HFFc6 (cell line): ENCODE results near the gene DGCR2. TPM values are rescaled to one million over a fixed set of nuclear protein-coding genes. Genes with fewer than 3 reads are reported as not detected.

Experiments used
- DNase-seq: peaks from one replicate; pipeline ENCODE4 v3.0.0-alpha.2; 2018
- H3K27ac Mint-ChIP-seq: 2 replicates; pipeline ENCODE4 v1.8.0; 2020; ENCODE audit warnings: mild to moderate bottlenecking, mixed read lengths
- H3K27me3 Mint-ChIP-seq: 2 replicates; pipeline ENCODE4 v1.8.0; 2021; ENCODE audit warnings: mild to moderate bottlenecking, moderate library complexity, mixed read lengths; ENCODE audit not compliant: insufficient read depth
- H3K36me3 Mint-ChIP-seq: 2 replicates; pipeline ENCODE4 v1.8.0; 2021; ENCODE audit warnings: low read depth, mixed read lengths
- H3K4me1 Mint-ChIP-seq: 2 replicates; pipeline ENCODE4 v1.8.0; 2020; ENCODE audit warnings: low read depth, mixed read lengths
- H3K4me3 Mint-ChIP-seq: 2 replicates; pipeline ENCODE4 v1.8.0; 2020; ENCODE audit warnings: mild to moderate bottlenecking, moderate library complexity, mixed read lengths
- H3K9me3 Mint-ChIP-seq: 2 replicates; pipeline ENCODE4 v1.8.0; 2020; ENCODE audit warnings: mild to moderate bottlenecking, mixed read lengths
- CTCF ChIP-seq: fragments of 200-600 bp; sonication (generic); IDR thresholded peaks from 2 replicates; pipeline ENCODE4 v1.5.0; 2021; ENCODE audit warnings: antibody characterized with exemption, mild to moderate bottlenecking
- total RNA-seq, 6 experiments: library from RNA; stranded (reverse); fragmentation: NEBNext Ultra II Directional; extraction: Animal tissue kit (Norgen Biotek cat#: 25700); gene quantifications; 2 replicates in 1 of 6; 3 replicates in 5 of 6; pipeline ENCODE4 v1.2.3, GENCODE V29; 2021

The DGCR2 gene
- total RNA-seq, 6 experiments from 2014 or later, result 46.1 to 57.9 (median 53.7) TPM

GRCh38 chr22:19136915-19137314 lies 14.7 kb upstream of the DGCR2 start:
- no peaks in the 10 kb centered on the region for H3K4me1 Mint-ChIP-seq
- H3K9me3 Mint-ChIP-seq, result no peaks in the 10 kb centered on the region
- no peak for DNase-seq
- peaks cover 20% of the 10 kb centered on the region for H3K36me3 Mint-ChIP-seq
- TF ChIP-seq CTCF, result no peak
- H3K27ac Mint-ChIP-seq, result no peak overlapping the region
- H3K27me3 Mint-ChIP-seq, result peaks cover 2% of the 10 kb centered on the region; the same call in 1 of the 2 replicates
- H3K4me3 Mint-ChIP-seq, result no peak overlapping the region

- H3K36me3 Mint-ChIP-seq, result peaks cover 21% of the 10 kb centered on the region
- DNase-seq, result no peak
- no peak overlapping the region for H3K4me3 Mint-ChIP-seq
- no peaks in the 10 kb centered on the region for H3K4me1 Mint-ChIP-seq
- peaks cover 2% of the 10 kb centered on the region; the same call in 1 of the 2 replicates for H3K27me3 Mint-ChIP-seq
- H3K9me3 Mint-ChIP-seq, result no peaks in the 10 kb centered on the region
- no peak overlapping the region for H3K27ac Mint-ChIP-seq
- TF ChIP-seq CTCF, result no peak
These were observed 12.7 kb upstream of the DGCR2 start for GRCh38 chr22:19134874-19135273.

- Mint-ChIP-seq H3K27ac (no peak overlapping the region), H3K36me3 (peaks cover 21% of the 10 kb centered on the region), H3K27me3 (peaks cover 2% of the 10 kb centered on the region; the same call in 1 of the 2 replicates), H3K4me3 (no peak overlapping the region), H3K4me1 (no peaks in the 10 kb centered on the region), H3K9me3 (no peaks in the 10 kb centered on the region)
- DNase-seq, result no peak
- no peak for TF ChIP-seq CTCF
These were observed 12.1 kb upstream of the DGCR2 start for GRCh38 chr22:19134176-19134831.

- Mint-ChIP-seq H3K27me3 (peaks cover 2% of the 10 kb centered on the region; the same call in 1 of the 2 replicates), H3K4me1 (no peaks in the 10 kb centered on the region), H3K9me3 (no peaks in the 10 kb centered on the region), H3K27ac (no peak overlapping the region), H3K36me3 (peaks cover 21% of the 10 kb centered on the region), H3K4me3 (no peak overlapping the region)
- no peak for TF ChIP-seq CTCF
- no peak for DNase-seq
These were observed 11.3 kb upstream of the DGCR2 start for GRCh38 chr22:19133561-19133960.

- no peaks in the 10 kb centered on the region for H3K4me1 Mint-ChIP-seq
- peaks cover 21% of the 10 kb centered on the region for H3K36me3 Mint-ChIP-seq
- no peak overlapping the region for H3K27ac Mint-ChIP-seq
- H3K9me3 Mint-ChIP-seq, result no peaks in the 10 kb centered on the region
- H3K4me3 Mint-ChIP-seq, result no peak overlapping the region
- DNase-seq, result no peak
- TF ChIP-seq CTCF, result no peak
- peaks cover 2% of the 10 kb centered on the region; the same call in 1 of the 2 replicates for H3K27me3 Mint-ChIP-seq
These were observed 10.6 kb upstream of the DGCR2 start for GRCh38 chr22:19132693-19133400.
